Measurements from ENCODE around the gene LEFTY1. TPM values are rescaled to one million over a fixed set of nuclear protein-coding genes. Genes with fewer than 3 reads are reported as not detected.
"Not testable (repeated sequence)": the region's sequence is repeated elsewhere in the genome, so short reads cannot be mapped to it uniquely, and the experiment has no call there.

LEFTY1 gene
- total RNA-seq, 1 experiment from 2014 or later = not detected

GRCh38 chr1:225929462-225929861 is 40.5 kb upstream of the LEFTY1 start:
- H3K27me3 ChIP-seq (ENCODE audit: control insufficient read depth, insufficient read depth, low read length); BruUV-seq (replicated peaks); H3K9me3 ChIP-seq (ENCODE audit: control insufficient read depth, insufficient read depth, low read depth, low read length); intact Hi-C loops (cut with micrococcal nuclease; ENCODE audit: unreplicated experiment); H3K4me3 ChIP-seq (ENCODE audit: low read depth in 2 of 2, low read length in 2 of 2); in situ Hi-C loops (cut with HindIII; ENCODE audit: low pct_unique_long_range_greater_than_20kb, low sequenced_read_pairs); H3K4me1 ChIP-seq (ENCODE audit: control insufficient read depth, insufficient read depth, low read length); H3K36me3 ChIP-seq (ENCODE audit: control insufficient read depth, insufficient read depth, low read length); DNase-seq (ENCODE audit: low read depth, low spot score); CTCF ChIA-PET; H3K27ac ChIP-seq (ENCODE audit: low read length); ATAC-seq: not testable (repeated sequence)
- POLR2A ChIA-PET = interaction anchor here (0.7 kb wide), 1 partner anchor 32 kb away, joined by 3 read pairs; no protein-coding TSS in a partner anchor

GRCh38 chr1:225928186-225929175 is 39.5 kb upstream of the LEFTY1 start:
- H3K36me3 ChIP-seq (ENCODE audit: control insufficient read depth, insufficient read depth, low read length) = peaks cover 5% of the 10 kb centered on the region; the same call in 1 of the 2 replicates
- ChIA-PET POLR2A (interaction anchor here (0.7 kb wide), 1 partner anchor 33 kb away, joined by 3 read pairs; no protein-coding TSS in a partner anchor), CTCF (no interaction called here)
- DNase-seq (ENCODE audit: low read depth, low spot score) = no peak
- TF ChIP-seq CTCF (IDR thresholded peaks at IDR 0.05) = no peak
- TF ChIP-seq REST (IDR thresholded peaks at IDR 0.05; ENCODE audit: insufficient read depth in 1 of 2, low read depth in 2 of 2, low read length in 1 of 2) = no peak
- TF ChIP-seq SIN3A (IDR thresholded peaks at IDR 0.05; ENCODE audit: borderline replicate concordance, insufficient read depth, low read depth, low read length) = no peak
- TF ChIP-seq TCF7L2 (IDR thresholded peaks at IDR 0.05; ENCODE audit: low read depth, low read length) = no peak
- TF ChIP-seq POLR2AphosphoS5 (IDR thresholded peaks at IDR 0.05; ENCODE audit: low read depth, low read length) = no peak
- H3K4me1 ChIP-seq (ENCODE audit: control insufficient read depth, insufficient read depth, low read length) = peaks cover 3% of the 10 kb centered on the region; the same call in 1 of the 2 replicates
- no peak overlapping the region for H3K27ac ChIP-seq (ENCODE audit: low read length)
- no peaks in the 10 kb centered on the region for H3K9me3 ChIP-seq (ENCODE audit: control insufficient read depth, insufficient read depth, low read depth, low read length)
- H3K4me3 ChIP-seq (ENCODE audit: low read depth in 2 of 2, low read length in 2 of 2) = no peak overlapping the region
- no peaks in the 10 kb centered on the region for H3K27me3 ChIP-seq (ENCODE audit: control insufficient read depth, insufficient read depth, low read length)
- intact Hi-C loops (cut with micrococcal nuclease; ENCODE audit: unreplicated experiment) (no loop called here), in situ Hi-C loops (cut with HindIII; ENCODE audit: low pct_unique_long_range_greater_than_20kb, low sequenced_read_pairs) (no loop called here)
- no peak for ATAC-seq
- no TSS peak for BruUV-seq (replicated peaks)

Measured in Panc1 (cell line).